Measurements from ENCODE around the gene SLC5A8. TPM values are rescaled to one million over a fixed set of nuclear protein-coding genes. Genes with fewer than 3 reads are reported as not detected.

Gene SLC5A8
- total and polyA plus RNA-seq, 4 donors: not detected

GRCh38 chr12:101238800-101239329 is 28.8 kb upstream of the SLC5A8 start:
- WGBS: 79% methylated on average over 6 of the region's 6 CpGs
- TF ChIP-seq RAD21 (IDR thresholded peaks at IDR 0.05): no peak
- TF ChIP-seq, protein P1, sequence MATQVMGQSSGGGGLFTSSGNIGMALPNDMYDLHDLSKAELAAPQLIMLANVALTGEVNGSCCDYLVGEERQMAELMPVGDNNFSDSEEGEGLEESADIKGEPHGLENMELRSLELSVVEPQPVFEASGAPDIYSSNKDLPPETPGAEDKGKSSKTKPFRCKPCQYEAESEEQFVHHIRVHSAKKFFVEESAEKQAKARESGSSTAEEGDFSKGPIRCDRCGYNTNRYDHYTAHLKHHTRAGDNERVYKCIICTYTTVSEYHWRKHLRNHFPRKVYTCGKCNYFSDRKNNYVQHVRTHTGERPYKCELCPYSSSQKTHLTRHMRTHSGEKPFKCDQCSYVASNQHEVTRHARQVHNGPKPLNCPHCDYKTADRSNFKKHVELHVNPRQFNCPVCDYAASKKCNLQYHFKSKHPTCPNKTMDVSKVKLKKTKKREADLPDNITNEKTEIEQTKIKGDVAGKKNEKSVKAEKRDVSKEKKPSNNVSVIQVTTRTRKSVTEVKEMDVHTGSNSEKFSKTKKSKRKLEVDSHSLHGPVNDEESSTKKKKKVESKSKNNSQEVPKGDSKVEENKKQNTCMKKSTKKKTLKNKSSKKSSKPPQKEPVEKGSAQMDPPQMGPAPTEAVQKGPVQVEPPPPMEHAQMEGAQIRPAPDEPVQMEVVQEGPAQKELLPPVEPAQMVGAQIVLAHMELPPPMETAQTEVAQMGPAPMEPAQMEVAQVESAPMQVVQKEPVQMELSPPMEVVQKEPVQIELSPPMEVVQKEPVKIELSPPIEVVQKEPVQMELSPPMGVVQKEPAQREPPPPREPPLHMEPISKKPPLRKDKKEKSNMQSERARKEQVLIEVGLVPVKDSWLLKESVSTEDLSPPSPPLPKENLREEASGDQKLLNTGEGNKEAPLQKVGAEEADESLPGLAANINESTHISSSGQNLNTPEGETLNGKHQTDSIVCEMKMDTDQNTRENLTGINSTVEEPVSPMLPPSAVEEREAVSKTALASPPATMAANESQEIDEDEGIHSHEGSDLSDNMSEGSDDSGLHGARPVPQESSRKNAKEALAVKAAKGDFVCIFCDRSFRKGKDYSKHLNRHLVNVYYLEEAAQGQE (IDR thresholded peaks at IDR 0.05): no peak
- TF ChIP-seq ATF3 (IDR thresholded peaks at IDR 0.05): no peak
- no peak for TF ChIP-seq HNF4A (conservative IDR thresholded peaks at IDR 0.05)
- TF ChIP-seq GABPA (IDR thresholded peaks at IDR 0.05 in 1 of 2, conservative IDR thresholded peaks at IDR 0.05 in 1 of 2): no peak
- no peak for TF ChIP-seq FOXA2 (IDR thresholded peaks at IDR 0.05)
- no peak for TF ChIP-seq SP1 (IDR thresholded peaks at IDR 0.05)
- TF ChIP-seq, protein P2, sequence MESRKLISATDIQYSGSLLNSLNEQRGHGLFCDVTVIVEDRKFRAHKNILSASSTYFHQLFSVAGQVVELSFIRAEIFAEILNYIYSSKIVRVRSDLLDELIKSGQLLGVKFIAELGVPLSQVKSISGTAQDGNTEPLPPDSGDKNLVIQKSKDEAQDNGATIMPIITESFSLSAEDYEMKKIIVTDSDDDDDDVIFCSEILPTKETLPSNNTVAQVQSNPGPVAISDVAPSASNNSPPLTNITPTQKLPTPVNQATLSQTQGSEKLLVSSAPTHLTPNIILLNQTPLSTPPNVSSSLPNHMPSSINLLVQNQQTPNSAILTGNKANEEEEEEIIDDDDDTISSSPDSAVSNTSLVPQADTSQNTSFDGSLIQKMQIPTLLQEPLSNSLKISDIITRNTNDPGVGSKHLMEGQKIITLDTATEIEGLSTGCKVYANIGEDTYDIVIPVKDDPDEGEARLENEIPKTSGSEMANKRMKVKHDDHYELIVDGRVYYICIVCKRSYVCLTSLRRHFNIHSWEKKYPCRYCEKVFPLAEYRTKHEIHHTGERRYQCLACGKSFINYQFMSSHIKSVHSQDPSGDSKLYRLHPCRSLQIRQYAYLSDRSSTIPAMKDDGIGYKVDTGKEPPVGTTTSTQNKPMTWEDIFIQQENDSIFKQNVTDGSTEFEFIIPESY (IDR thresholded peaks at IDR 0.05): no peak
- no peak for TF ChIP-seq CTCF (IDR thresholded peaks at IDR 0.05; ENCODE audit: low read depth, low read length, missing input control)
- TF ChIP-seq RXRA (IDR thresholded peaks at IDR 0.05): no peak
- TF ChIP-seq MAX (IDR thresholded peaks at IDR 0.05): no peak
- no peak for TF ChIP-seq YY1 (IDR thresholded peaks at IDR 0.05)
- no peak for TF ChIP-seq HNF4G (IDR thresholded peaks at IDR 0.05)

GRCh38 chr12:101238306-101238705 is 28.3 kb upstream of the SLC5A8 start:
- Histone ChIP-seq H3K4me3 (ENCODE audit: low read depth in 1 of 3, low read length in 3 of 3) (no peak overlapping the region), H3K27me3 (ENCODE audit: control insufficient read depth in 4 of 4, insufficient read depth in 4 of 4, low read length in 3 of 4) (peaks cover 0 to 12% (median 3%) of the 10 kb centered on the region in 4 donors), H3K27ac (ENCODE audit: low read depth in 1 of 2, low read length in 2 of 2) (no peak overlapping the region), H3K4me1 (ENCODE audit: control insufficient read depth in 4 of 4, insufficient read depth in 4 of 4, low read length in 3 of 4) (no peaks in the 10 kb centered on the region), H3K9me3 (ENCODE audit: control insufficient read depth in 4 of 4, low read length in 3 of 4) (peaks cover 0 to 10% (median 3%) of the 10 kb centered on the region in 4 donors), H3K9ac (ENCODE audit: low read depth in 1 of 2, low read length in 2 of 2) (no peak overlapping the region), H3K36me3 (ENCODE audit: control insufficient read depth in 4 of 4, insufficient read depth in 3 of 4, low read depth in 1 of 4, low read length in 3 of 4) (no peaks in the 10 kb centered on the region)
- DNase-seq (ENCODE audit: low spot score): no peak
- 86% methylated on average over 4 of the region's 4 CpGs for WGBS
- TF ChIP-seq FOXA1 (IDR thresholded peaks at IDR 0.05) (no peak), HNF4A (conservative IDR thresholded peaks at IDR 0.05) (no peak), SP1 (IDR thresholded peaks at IDR 0.05) (no peak), HNF4G (IDR thresholded peaks at IDR 0.05) (no peak), RXRA (IDR thresholded peaks at IDR 0.05) (no peak), GABPA (IDR thresholded peaks at IDR 0.05 in 1 of 2, conservative IDR thresholded peaks at IDR 0.05 in 1 of 2) (no peak), RAD21 (IDR thresholded peaks at IDR 0.05) (no peak), NR2F2 (IDR thresholded peaks at IDR 0.05) (no peak), YY1 (IDR thresholded peaks at IDR 0.05) (no peak), MAX (IDR thresholded peaks at IDR 0.05) (no peak), FOXA2 (IDR thresholded peaks at IDR 0.05) (no peak), EGR1 (IDR thresholded peaks at IDR 0.05; ENCODE audit: low read depth in 2 of 2) (no peak), TAF1 (conservative IDR thresholded peaks at IDR 0.05) (no peak), ATF3 (IDR thresholded peaks at IDR 0.05) (no peak)
- TF ChIP-seq, protein P1 (IDR thresholded peaks at IDR 0.05): no peak

More at GRCh38 chr12:101238800-101239329, 28.8 kb upstream of the SLC5A8 start:
- Histone ChIP-seq H3K4me1 (ENCODE audit: control insufficient read depth in 4 of 4, insufficient read depth in 4 of 4, low read length in 3 of 4) (no peaks in the 10 kb centered on the region), H3K4me3 (ENCODE audit: low read depth in 1 of 3, low read length in 3 of 3) (no peak overlapping the region), H3K27ac (ENCODE audit: low read depth in 1 of 2, low read length in 2 of 2) (no peak overlapping the region), H3K27me3 (ENCODE audit: control insufficient read depth in 4 of 4, insufficient read depth in 4 of 4, low read length in 3 of 4) (peaks cover 0 to 11% (median 3%) of the 10 kb centered on the region in 4 donors), H3K36me3 (ENCODE audit: control insufficient read depth in 4 of 4, insufficient read depth in 3 of 4, low read depth in 1 of 4, low read length in 3 of 4) (no peaks in the 10 kb centered on the region), H3K9me3 (ENCODE audit: control insufficient read depth in 4 of 4, low read length in 3 of 4) (peaks cover 0 to 10% (median 3%) of the 10 kb centered on the region in 4 donors), H3K9ac (ENCODE audit: low read depth in 1 of 2, low read length in 2 of 2) (no peak overlapping the region)
- no peak for DNase-seq (ENCODE audit: low spot score)
